H9 (cell line): ENCODE measurements around the gene LIMK2. TPM values are rescaled to one million over a fixed set of nuclear protein-coding genes. Genes with fewer than 3 reads are reported as not detected.
A peak's percentile ranks its signal among the peaks of the same experiment; 100 is the strongest.

Experiments
- DNase-seq: peaks from one replicate; pipeline ENCODE4 v3.0.0-alpha.2; 2017
- H2AFZ ChIP-seq: one replicate; pipeline ENCODE4 v1.6.1; 2013; ENCODE audit warnings: mild to moderate bottlenecking, low read length, control low read depth, moderate library complexity
- H2AK5ac ChIP-seq: 2 replicates; pipeline ENCODE4 v1.6.1; 2013; ENCODE audit warnings: low read length, control low read depth, mixed read lengths; ENCODE audit not compliant: insufficient read length
- H2BK120ac ChIP-seq: one replicate; pipeline ENCODE4 v1.6.1; 2013; ENCODE audit warnings: low read depth, mild to moderate bottlenecking, low read length, control low read depth, inconsistent platforms; ENCODE audit not compliant: poor library complexity, severe bottlenecking
- H2BK12ac ChIP-seq: 2 replicates; pipeline ENCODE4 v1.6.1; 2013; ENCODE audit warnings: low read length, control low read depth, mixed read lengths, low read depth; ENCODE audit not compliant: insufficient read length
- H2BK15ac ChIP-seq: 2 replicates; pipeline ENCODE4 v1.6.1; 2013; ENCODE audit warnings: low read depth, low read length, control low read depth
- H2BK20ac ChIP-seq: one replicate; pipeline ENCODE4 v1.6.1; 2013; ENCODE audit warnings: low read depth, mild to moderate bottlenecking, low read length, control low read depth, inconsistent platforms; ENCODE audit not compliant: poor library complexity, severe bottlenecking
- H2BK5ac ChIP-seq: 2 replicates; pipeline ENCODE4 v1.6.1; 2013; ENCODE audit warnings: low read length, control low read depth, mixed read lengths; ENCODE audit not compliant: insufficient read length
- H3K14ac ChIP-seq: 2 replicates; pipeline ENCODE4 v1.6.1; 2013; ENCODE audit warnings: low read length, control low read depth; ENCODE audit not compliant: insufficient read depth
- H3K18ac ChIP-seq: 2 replicates; pipeline ENCODE4 v1.6.1; 2013; ENCODE audit warnings: low read depth, mild to moderate bottlenecking, mixed read lengths, low read length, control low read depth; ENCODE audit not compliant: insufficient read length
- H3K23ac ChIP-seq: 2 replicates; pipeline ENCODE4 v1.6.1; 2013; ENCODE audit warnings: low read length, control low read depth, mixed read lengths, low read depth; ENCODE audit not compliant: insufficient read length
- H3K23me2 ChIP-seq: 2 replicates; pipeline ENCODE4 v1.6.1; 2013; ENCODE audit warnings: low read depth, mild to moderate bottlenecking, mixed read lengths, low read length, control low read depth; ENCODE audit not compliant: insufficient read length, poor library complexity, severe bottlenecking
- H3K27ac ChIP-seq: 2 replicates; pipeline ENCODE4 v1.5.1; 2013; ENCODE audit warnings: low read length, control low read depth, mixed read lengths, low read depth; ENCODE audit not compliant: insufficient read length
- H3K27me3 ChIP-seq: 2 replicates; pipeline ENCODE4 v1.6.1; 2013; ENCODE audit warnings: low read length, control low read depth, inconsistent platforms; ENCODE audit not compliant: insufficient read depth
- H3K4ac ChIP-seq: 2 replicates; pipeline ENCODE4 v1.6.1; 2013; ENCODE audit warnings: low read depth, mild to moderate bottlenecking, control low read depth, inconsistent platforms, low read length, moderate library complexity
- H3K4me1 ChIP-seq: 2 replicates; pipeline ENCODE4 v1.6.1; 2013; ENCODE audit warnings: low read length, control low read depth, inconsistent platforms; ENCODE audit not compliant: insufficient read depth
- H3K4me2 ChIP-seq: 2 replicates; pipeline ENCODE4 v1.6.1; 2013; ENCODE audit warnings: low read length, control low read depth, mixed read lengths; ENCODE audit not compliant: insufficient read length, insufficient read depth
- H3K56ac ChIP-seq: 2 replicates; pipeline ENCODE4 v1.6.1; 2013; ENCODE audit warnings: low read depth, mild to moderate bottlenecking, mixed read lengths, low read length, control low read depth; ENCODE audit not compliant: insufficient read length
- H3K79me1 ChIP-seq: 2 replicates; pipeline ENCODE4 v1.6.1; 2013; ENCODE audit warnings: low read depth, mild to moderate bottlenecking, moderate library complexity, low read length, control low read depth, inconsistent platforms; ENCODE audit not compliant: insufficient read depth, poor library complexity, severe bottlenecking
- H3K79me2 ChIP-seq: 2 replicates; pipeline ENCODE4 v1.6.1; 2013; ENCODE audit warnings: low read length, control low read depth, inconsistent platforms; ENCODE audit not compliant: insufficient read depth
- H3K9ac ChIP-seq: 2 replicates; pipeline ENCODE4 v1.6.1; 2013; ENCODE audit warnings: low read length, control low read depth, mixed read lengths; ENCODE audit not compliant: insufficient read length; ENCODE audit errors: extremely low read depth
- H3K9me3 ChIP-seq: one replicate; pipeline ENCODE4 v1.6.1; 2013; ENCODE audit warnings: low read depth, low read length, inconsistent platforms; ENCODE audit not compliant: control insufficient read depth
- H3T11ph ChIP-seq: one replicate; pipeline ENCODE4 v1.6.1; 2013; ENCODE audit warnings: mild to moderate bottlenecking, low read length, control low read depth, inconsistent platforms
- H4K20me1 ChIP-seq: one replicate; pipeline ENCODE4 v1.6.1; 2013; ENCODE audit not compliant: control insufficient read depth, insufficient read length, insufficient read depth
- H4K5ac ChIP-seq: 2 replicates; pipeline ENCODE4 v1.6.1; 2013; ENCODE audit warnings: low read depth, mild to moderate bottlenecking, mixed read lengths, low read length, control low read depth; ENCODE audit not compliant: insufficient read length
- H4K8ac ChIP-seq: replicated peaks from 2 replicates; pipeline ENCODE4 v1.6.1; 2013; ENCODE audit warnings: low read length, control low read depth, mixed read lengths, low read depth; ENCODE audit not compliant: insufficient read length
- H4K91ac ChIP-seq: 2 replicates; pipeline ENCODE4 v1.6.1; 2013; ENCODE audit warnings: low read depth, mild to moderate bottlenecking, moderate library complexity, mixed read lengths, low read length, control low read depth; ENCODE audit not compliant: insufficient read length
- H3K27ac Mint-ChIP-seq, 3 experiments: 2 replicates in 2 of 3; 3 replicates in 1 of 3; pipeline ENCODE4 v1.8.0; 2020 to 2021; ENCODE audit warnings: mixed read lengths in 3 of 3, mild to moderate bottlenecking in 1 of 3, moderate library complexity in 1 of 3
- H3K27me3 Mint-ChIP-seq: 2 replicates; pipeline ENCODE4 v1.8.0; 2021; ENCODE audit warnings: low read depth, mild to moderate bottlenecking, moderate library complexity, mixed read lengths
- H3K36me3 Mint-ChIP-seq, 3 experiments: 2 replicates in 2 of 3; 3 replicates in 1 of 3; pipeline ENCODE4 v1.8.0; 2020 to 2021; ENCODE audit warnings: low read depth in 3 of 3, mixed read lengths in 3 of 3; ENCODE audit not compliant: insufficient read depth in 1 of 3
- H3K4me1 Mint-ChIP-seq, 2 experiments: 2 replicates each; pipeline ENCODE4 v1.8.0; 2020; ENCODE audit warnings: mixed read lengths in 2 of 2
- H3K4me3 Mint-ChIP-seq, 2 experiments: 2 replicates in 1 of 2; 3 replicates in 1 of 2; pipeline ENCODE4 v1.8.0; 2020 to 2021; ENCODE audit warnings: mild to moderate bottlenecking in 2 of 2, mixed read lengths in 2 of 2, moderate library complexity in 1 of 2
- H3K9me3 Mint-ChIP-seq, 2 experiments: 2 replicates in 1 of 2; 3 replicates in 1 of 2; pipeline ENCODE4 v1.8.0; 2020; ENCODE audit warnings: mild to moderate bottlenecking in 2 of 2, mixed read lengths in 2 of 2, moderate library complexity in 1 of 2
- CTCF ChIP-seq: fragments of 200-600 bp; sonication (generic); conservative IDR thresholded peaks from 3 replicates; pipeline ENCODE4 v1.8.0; 2021; ENCODE audit warnings: antibody characterized with exemption, mild to moderate bottlenecking
- WGBS: extraction: QIAGEN DNeasy Blood & Tissue Kit; methylation state at CpG from one replicate; pipeline ENCODE4 v1.1.7; 2013; ENCODE audit warnings: missing lambda C conversion rate, low lambda C conversion rate, mixed read lengths; ENCODE audit not compliant: insufficient read length; ENCODE audit errors: extremely low coverage; 5-methylcytosine and 5-hydroxymethylcytosine counted together
- total RNA-seq: library from RNA; stranded (reverse); gene quantifications from 2 replicates; pipeline ENCODE4 v1.2.1, GENCODE V29; 2021

LIMK2 gene
- total RNA-seq, 1 experiment from 2014 or later: 51.3 TPM

GRCh38 chr22:31233001-31233400, 20.9 kb downstream of the LIMK2 start:
- no peak overlapping the region for H3K4me2 ChIP-seq
- peaks cover 10 to 12% of the 10 kb centered on the region in 2 experiments for H3K4me1 Mint-ChIP-seq

More at GRCh38 chr22:31233001-31233400, 20.9 kb downstream of the LIMK2 start:
- H3T11ph ChIP-seq: no peak overlapping the region
- H4K5ac ChIP-seq: no peak overlapping the region
- no peaks in the 10 kb centered on the region for H3K27me3 ChIP-seq
- no peak overlapping the region for H3K9ac ChIP-seq
- peaks cover 0 to 35% (median 6%) of the 10 kb centered on the region in 3 experiments; a peak in 4 of 7 replicates for H3K36me3 Mint-ChIP-seq
- no peak overlapping the region for H3K23ac ChIP-seq
- no peak overlapping the region for H3K4ac ChIP-seq
- H4K20me1 ChIP-seq: no peaks in the 10 kb centered on the region
- H3K23me2 ChIP-seq: no peaks in the 10 kb centered on the region
- no CpG with 5 or more reads among the region's 3 CpGs for WGBS
- H3K4me3 Mint-ChIP-seq: no peak overlapping the region
- H4K91ac ChIP-seq: no peak overlapping the region
- no peak overlapping the region for H2BK5ac ChIP-seq
- H3K79me1 ChIP-seq: no peaks in the 10 kb centered on the region
- H2AK5ac ChIP-seq: no peak overlapping the region
- H2BK20ac ChIP-seq: no peak overlapping the region
- DNase-seq: no peak
- no peaks in the 10 kb centered on the region for H3K9me3 Mint-ChIP-seq
- H3K9me3 ChIP-seq: no peaks in the 10 kb centered on the region
- 0 out of 7 replicates have a peak overlapping the region, but pooled peaks of 1 of the 3 experiments have one; percentile 0 for H3K27ac Mint-ChIP-seq
- no peaks in the 10 kb centered on the region for H3K27me3 Mint-ChIP-seq
- H3K79me2 ChIP-seq: no peaks in the 10 kb centered on the region
- no peak overlapping the region for H3K56ac ChIP-seq
- H2AFZ ChIP-seq: no peak overlapping the region
- TF ChIP-seq CTCF: no peak
- no peak overlapping the region for H2BK12ac ChIP-seq
- no peak overlapping the region for H3K18ac ChIP-seq
- no peaks in the 10 kb centered on the region for H3K4me1 ChIP-seq
- no peak overlapping the region for H3K27ac ChIP-seq
- H2BK15ac ChIP-seq: no peak overlapping the region
- no peak overlapping the region for H2BK120ac ChIP-seq
- no peak overlapping the region for H4K8ac ChIP-seq
- no peak overlapping the region for H3K14ac ChIP-seq
